Karpas-422 (cell line): Measurements from ENCODE around the gene SETD4. TPM values are rescaled to one million over a fixed set of nuclear protein-coding genes. Genes with fewer than 3 reads are reported as not detected.

Experiments used
- DNase-seq: peaks from one replicate; pipeline ENCODE4 v3.0.0-alpha.2; 2015
- H2AFZ ChIP-seq: fragments of 200-600 bp; sonication (generic); 2 replicates; pipeline ENCODE4 v1.6.1; 2014; ENCODE audit warnings: antibody characterized with exemption, low read length, mixed read lengths
- H3K27ac ChIP-seq: fragments of 200-600 bp; sonication (generic); 2 replicates; pipeline ENCODE4 v1.5.1; 2014; ENCODE audit warnings: mild to moderate bottlenecking, low read length, moderate library complexity
- H3K27me3 ChIP-seq: fragments of 200-600 bp; sonication (generic); 2 replicates; pipeline ENCODE4 v1.6.1; 2014; ENCODE audit warnings: low read length, mixed read lengths
- H3K36me3 ChIP-seq: fragments of 200-600 bp; sonication (generic); 2 replicates; pipeline ENCODE4 v1.6.1; 2014; ENCODE audit warnings: low read length, mixed read lengths; ENCODE audit not compliant: insufficient read depth
- H3K4me1 ChIP-seq: fragments of 200-600 bp; sonication (generic); 2 replicates; pipeline ENCODE4 v1.6.1; 2014; ENCODE audit warnings: mild to moderate bottlenecking, low read length, mixed read lengths
- H3K4me2 ChIP-seq: fragments of 200-600 bp; sonication (generic); 2 replicates; pipeline ENCODE4 v1.6.1; 2014; ENCODE audit warnings: low read length, low read depth, mild to moderate bottlenecking; ENCODE audit not compliant: poor library complexity, severe bottlenecking
- H3K4me3 ChIP-seq: fragments of 200-600 bp; sonication (generic); 2 replicates; pipeline ENCODE4 v1.5.1; 2014; ENCODE audit warnings: mild to moderate bottlenecking, antibody characterized with exemption, low read length, mixed read lengths
- H3K79me2 ChIP-seq: fragments of 200-600 bp; sonication (generic); 2 replicates; pipeline ENCODE4 v1.6.1; 2014; ENCODE audit warnings: mild to moderate bottlenecking, low read length, mixed read lengths
- H3K9ac ChIP-seq: fragments of 200-600 bp; sonication (generic); 2 replicates; pipeline ENCODE4 v1.6.0; 2014; ENCODE audit warnings: low read length
- H3K9me2 ChIP-seq: fragments of 200-600 bp; sonication (generic), shearing (Covaris generic); replicated peaks from 2 replicates; pipeline ENCODE4 v1.6.0; 2014; ENCODE audit warnings: mild to moderate bottlenecking, low read length, moderate library complexity; ENCODE audit not compliant: insufficient read depth
- H3K9me3 ChIP-seq: fragments of 300-700, 200-600 bp; sonication (generic); 2 replicates; pipeline ENCODE4 v1.6.1; 2014; ENCODE audit warnings: low read length, mixed read lengths
- H4K20me1 ChIP-seq: fragments of 200-600 bp; sonication (generic); 2 replicates; pipeline ENCODE4 v1.6.1; 2014; ENCODE audit warnings: mild to moderate bottlenecking, antibody characterized with exemption, low read length, low read depth; ENCODE audit not compliant: insufficient read depth
- total RNA-seq: library from RNA; depleted of rRNA; stranded (reverse); fragments of >200 nt; shearing (Covaris generic); gene quantifications from 2 replicates; pipeline ENCODE4 v1.2.3, GENCODE V29; 2014; ENCODE audit warnings: low replicate concordance

The SETD4 gene
- total RNA-seq, 1 experiment from 2014 or later, result 22.6 TPM

GRCh38 chr21:36048357-36048756 lies 12.0 kb downstream of the SETD4 start:
- Histone ChIP-seq H3K4me3 (no peak overlapping the region), H3K27me3 (no peaks in the 10 kb centered on the region), H3K36me3 (peaks cover 31% of the 10 kb centered on the region; the same call in 1 of the 2 replicates), H3K9ac (no peak overlapping the region), H3K9me3 (no peaks in the 10 kb centered on the region), H3K27ac (no peak overlapping the region), H3K4me2 (no peak overlapping the region), H2AFZ (no peak overlapping the region), H3K9me2 (no peaks in the 10 kb centered on the region), H3K4me1 (no peaks in the 10 kb centered on the region), H3K79me2 (no peaks in the 10 kb centered on the region), H4K20me1 (no peaks in the 10 kb centered on the region)
- DNase-seq, result no peak

GRCh38 chr21:36047139-36047538 lies 13.2 kb downstream of the SETD4 start:
- no peak overlapping the region for H3K27ac ChIP-seq
- no peaks in the 10 kb centered on the region for H3K27me3 ChIP-seq
- no peaks in the 10 kb centered on the region for H3K9me2 ChIP-seq
- H3K4me1 ChIP-seq, result no peaks in the 10 kb centered on the region
- H3K9me3 ChIP-seq, result no peaks in the 10 kb centered on the region
- H4K20me1 ChIP-seq, result no peaks in the 10 kb centered on the region
- H3K36me3 ChIP-seq, result peaks cover 30% of the 10 kb centered on the region; the same call in 1 of the 2 replicates
- no peak for DNase-seq
- H3K79me2 ChIP-seq, result no peaks in the 10 kb centered on the region
- H3K4me3 ChIP-seq, result no peak overlapping the region
- no peak overlapping the region for H2AFZ ChIP-seq
- no peak overlapping the region for H3K4me2 ChIP-seq
- H3K9ac ChIP-seq, result no peak overlapping the region

- Histone ChIP-seq H3K27me3 (no peaks in the 10 kb centered on the region), H3K9me3 (no peaks in the 10 kb centered on the region), H3K79me2 (no peaks in the 10 kb centered on the region), H2AFZ (no peak overlapping the region), H4K20me1 (no peaks in the 10 kb centered on the region), H3K36me3 (peaks cover 34% of the 10 kb centered on the region; the same call in 1 of the 2 replicates), H3K9ac (no peak overlapping the region), H3K4me3 (no peak overlapping the region), H3K9me2 (no peaks in the 10 kb centered on the region), H3K4me2 (no peak overlapping the region), H3K4me1 (no peaks in the 10 kb centered on the region), H3K27ac (no peak overlapping the region)
- no peak for DNase-seq
Observed at GRCh38 chr21:36045993-36046392, 14.3 kb downstream of the SETD4 start.

- no peak for DNase-seq
- no peaks in the 10 kb centered on the region for H3K27me3 ChIP-seq
- no peak overlapping the region for H2AFZ ChIP-seq
- no peak overlapping the region for H3K9ac ChIP-seq
- H3K4me3 ChIP-seq, result no peak overlapping the region
- no peaks in the 10 kb centered on the region for H3K79me2 ChIP-seq
- no peak overlapping the region for H3K27ac ChIP-seq
- H4K20me1 ChIP-seq, result no peaks in the 10 kb centered on the region
- no peaks in the 10 kb centered on the region for H3K4me1 ChIP-seq
- no peaks in the 10 kb centered on the region for H3K9me3 ChIP-seq
- H3K36me3 ChIP-seq, result peaks cover 26% of the 10 kb centered on the region; the same call in 1 of the 2 replicates
- no peaks in the 10 kb centered on the region for H3K9me2 ChIP-seq
- H3K4me2 ChIP-seq, result no peak overlapping the region
Observed at GRCh38 chr21:36044056-36044455, 16.3 kb downstream of the SETD4 start.

GRCh38 chr21:36041910-36042309 lies 18.4 kb downstream of the SETD4 start:
- Histone ChIP-seq H3K4me1 (no peaks in the 10 kb centered on the region), H3K4me2 (no peak overlapping the region), H3K79me2 (no peaks in the 10 kb centered on the region), H3K4me3 (no peak overlapping the region), H3K27ac (no peak overlapping the region), H3K9me3 (no peaks in the 10 kb centered on the region), H3K9me2 (no peaks in the 10 kb centered on the region), H3K27me3 (no peaks in the 10 kb centered on the region), H2AFZ (no peak overlapping the region), H3K36me3 (peaks cover 26% of the 10 kb centered on the region; the same call in 1 of the 2 replicates), H4K20me1 (no peaks in the 10 kb centered on the region), H3K9ac (no peak overlapping the region)
- DNase-seq, result no peak

- Histone ChIP-seq H3K4me3 (no peak overlapping the region), H3K9ac (no peak overlapping the region), H4K20me1 (no peaks in the 10 kb centered on the region), H3K4me2 (no peak overlapping the region), H3K4me1 (no peaks in the 10 kb centered on the region), H3K36me3 (peaks cover 26% of the 10 kb centered on the region; the same call in 1 of the 2 replicates), H3K9me3 (no peaks in the 10 kb centered on the region), H3K27ac (no peak overlapping the region), H3K9me2 (no peaks in the 10 kb centered on the region), H2AFZ (no peak overlapping the region), H3K79me2 (no peaks in the 10 kb centered on the region), H3K27me3 (no peaks in the 10 kb centered on the region)
- DNase-seq, result no peak
Observed at GRCh38 chr21:36040389-36040788, 19.9 kb downstream of the SETD4 start.

- Histone ChIP-seq H3K27me3 (no peaks in the 10 kb centered on the region), H3K4me2 (no peak overlapping the region), H3K9me3 (no peaks in the 10 kb centered on the region), H3K9me2 (no peaks in the 10 kb centered on the region), H3K4me3 (no peak overlapping the region), H3K79me2 (no peaks in the 10 kb centered on the region), H3K36me3 (peaks cover 26% of the 10 kb centered on the region; the same call in 1 of the 2 replicates), H2AFZ (no peak overlapping the region), H4K20me1 (no peaks in the 10 kb centered on the region), H3K4me1 (no peaks in the 10 kb centered on the region), H3K27ac (no peak overlapping the region), H3K9ac (no peak overlapping the region)
- no peak for DNase-seq
Observed at GRCh38 chr21:36039861-36040260, 20.5 kb downstream of the SETD4 start.

- H3K79me2 ChIP-seq, result no peaks in the 10 kb centered on the region
- H3K27me3 ChIP-seq, result no peaks in the 10 kb centered on the region
- H3K4me2 ChIP-seq, result no peak overlapping the region
- H3K4me1 ChIP-seq, result no peaks in the 10 kb centered on the region
- no peak overlapping the region for H3K27ac ChIP-seq
- H3K9me2 ChIP-seq, result no peaks in the 10 kb centered on the region
- no peaks in the 10 kb centered on the region for H3K9me3 ChIP-seq
- DNase-seq, result no peak
- no peak overlapping the region for H2AFZ ChIP-seq
- no peaks in the 10 kb centered on the region for H4K20me1 ChIP-seq
- H3K4me3 ChIP-seq, result no peak overlapping the region
- no peak overlapping the region for H3K9ac ChIP-seq
- H3K36me3 ChIP-seq, result peaks cover 26% of the 10 kb centered on the region; the same call in 1 of the 2 replicates
Observed at GRCh38 chr21:36038701-36039497, 21.4 kb downstream of the SETD4 start.
